Thyroid gland (tissue), 4 donors: ENCODE results near the gene SLC4A4.

ENCODE experiments used
- CTCF ChIP-seq, 6 experiments: fragments of 200-600 bp in 3 of 6; fragments of 450-650 bp in 3 of 6; sonication (generic) in 3 of 6; IDR thresholded peaks; one replicate each; pipeline ENCODE4 v1.5.1; 2016 to 2019; ENCODE audit warnings: antibody characterized with exemption in 6 of 6, mild to moderate bottlenecking in 2 of 6, inconsistent platforms in 1 of 6, moderate library complexity in 1 of 6
- POLR2A ChIP-seq, 2 donors: fragments of 450-650 bp; IDR thresholded peaks; one replicate each; pipeline ENCODE4 v1.6.1; 2017; ENCODE audit warnings: antibody characterized with exemption in 2 of 2, mild to moderate bottlenecking in 2 of 2, moderate library complexity in 1 of 2

- TF ChIP-seq CTCF (IDR thresholded peaks at IDR 0.05) (no peak), POLR2A (IDR thresholded peaks at IDR 0.05) (no peak)
These were observed 254.0 kb downstream of the SLC4A4 start for GRCh38 chr4:71592793-71593192.
